Measurements from ENCODE around the gene PAX8. TPM values are rescaled to one million over a fixed set of nuclear protein-coding genes. Genes with fewer than 3 reads are reported as not detected.

Gene PAX8
- total and polyA plus RNA-seq, 10 of the 15 experiments (the other 5 are each of a cell fraction or from before 2014, with no cell fraction given) = 0.16 to 2.5 (median 0.97) TPM

GRCh38 chr2:113219889-113220641 lies 58.7 kb downstream of the PAX8 start:
- Histone ChIP-seq H3K36me3 (ENCODE audit: control insufficient read depth in 2 of 2, insufficient read depth in 2 of 2, low read length in 1 of 2) (no peaks in the 10 kb centered on the region), H3K9me3 (replicated peaks; ENCODE audit: control insufficient read depth, insufficient read depth, low read length) (no peaks in the 10 kb centered on the region), H4K20me1 (ENCODE audit: control insufficient read depth, insufficient read depth) (no peaks in the 10 kb centered on the region), H3K79me2 (ENCODE audit: control insufficient read depth, insufficient read depth, low read length) (no peaks in the 10 kb centered on the region), H3K9ac (ENCODE audit: control insufficient read depth, insufficient read depth, low read length) (no peak overlapping the region), H3K27me3 (replicated peaks in 1 of 2; ENCODE audit: control insufficient read depth in 2 of 2, insufficient read depth in 2 of 2, low read length in 1 of 2) (no peaks in the 10 kb centered on the region; a peak in 1 of 4 replicates), H3K4me1 (ENCODE audit: control insufficient read depth, insufficient read depth, low read length) (peaks cover 5% of the 10 kb centered on the region; the same call in 1 of the 2 replicates), H3K4me3 (no peak overlapping the region), H3K4me2 (ENCODE audit: control insufficient read depth, insufficient read depth) (no peak overlapping the region), H2AFZ (ENCODE audit: control insufficient read depth, low read depth, low read length) (no peak overlapping the region), H3K27ac (ENCODE audit: control insufficient read depth, insufficient read depth) (no peak overlapping the region)
- BruUV-seq (replicated peaks) = no TSS peak
- TF ChIP-seq IKZF1 (conservative IDR thresholded peaks at IDR 0.05) = no peak
- TF ChIP-seq ZNF217 (IDR thresholded peaks at IDR 0.05) = no peak
- no peak for TF ChIP-seq ATF7 (IDR thresholded peaks at IDR 0.05; ENCODE audit: low read depth)
- no peak for TF ChIP-seq MTA2 (IDR thresholded peaks at IDR 0.05; ENCODE audit: low read depth)
- no peak for TF ChIP-seq MAX (IDR thresholded peaks at IDR 0.05; ENCODE audit: low read depth, low read length)
- DNase-seq (ENCODE audit: low read depth, low spot score) (no peak), FAIRE-seq (no peak), ATAC-seq (peak; percentile 31; the same call in 1 of the 3 replicates)
- ChIA-PET RAD21 (ENCODE audit: unreplicated experiment) (no interaction called here), POLR2A (no interaction called here), CTCF (interaction anchor here (1.0 to 2.5 kb wide), 5 partner anchors 14 to 140 kb away, joined by 3 to 8 read pairs (median 3); no protein-coding TSS in a partner anchor), SMC1A (ENCODE audit: uncharacterized antibody, unreplicated experiment) (interaction anchor here (0.8 kb wide), 1 partner anchor 16 kb away, joined by 3 read pairs; no protein-coding TSS in a partner anchor)
- 22% methylated on average over 6 of the region's 6 CpGs for WGBS (ENCODE audit: insufficient coverage, insufficient replicate concordance, low lambda C conversion rate, missing lambda C conversion rate)
- in situ Hi-C loops (cut with MboI) (no loop called here), intact Hi-C loops (cut with micrococcal nuclease; ENCODE audit: unreplicated experiment) (no loop called here)

- POLR2A ChIA-PET = no interaction called here
- no peak for FAIRE-seq
- no peak for DNase-seq (ENCODE audit: low read depth, low spot score)
- CTCF ChIA-PET = interaction anchor here (1.0 to 1.2 kb wide), 3 partner anchors 14 to 140 kb away, joined by 3 read pairs; no protein-coding TSS in a partner anchor
- no peak overlapping the region for H3K9ac ChIP-seq (ENCODE audit: control insufficient read depth, insufficient read depth, low read length)
- no peaks in the 10 kb centered on the region for H4K20me1 ChIP-seq (ENCODE audit: control insufficient read depth, insufficient read depth)
- no peaks in the 10 kb centered on the region; a peak in 1 of 4 replicates for H3K27me3 ChIP-seq (replicated peaks in 1 of 2; ENCODE audit: control insufficient read depth in 2 of 2, insufficient read depth in 2 of 2, low read length in 1 of 2)
- no peak overlapping the region for H3K4me2 ChIP-seq (ENCODE audit: control insufficient read depth, insufficient read depth)
- BruUV-seq (replicated peaks) = no TSS peak
- no peaks in the 10 kb centered on the region for H3K36me3 ChIP-seq (ENCODE audit: control insufficient read depth in 2 of 2, insufficient read depth in 2 of 2, low read length in 1 of 2)
- H2AFZ ChIP-seq (ENCODE audit: control insufficient read depth, low read depth, low read length) = no peak overlapping the region
- 58% methylated on average over 5 of the region's 5 CpGs for WGBS (ENCODE audit: insufficient coverage, insufficient replicate concordance, low lambda C conversion rate, missing lambda C conversion rate)
- H3K79me2 ChIP-seq (ENCODE audit: control insufficient read depth, insufficient read depth, low read length) = no peaks in the 10 kb centered on the region
- SMC1A ChIA-PET (ENCODE audit: uncharacterized antibody, unreplicated experiment) = no interaction called here
- no peak overlapping the region for H3K4me3 ChIP-seq
- no peak for ATAC-seq
- in situ Hi-C loops (cut with MboI) = no loop called here
- RAD21 ChIA-PET (ENCODE audit: unreplicated experiment) = no interaction called here
- H3K27ac ChIP-seq (ENCODE audit: control insufficient read depth, insufficient read depth) = no peak overlapping the region
- H3K4me1 ChIP-seq (ENCODE audit: control insufficient read depth, insufficient read depth, low read length) = peaks cover 5% of the 10 kb centered on the region; the same call in 1 of the 2 replicates
- intact Hi-C loops (cut with micrococcal nuclease; ENCODE audit: unreplicated experiment) = no loop called here
- H3K9me3 ChIP-seq (replicated peaks; ENCODE audit: control insufficient read depth, insufficient read depth, low read length) = no peaks in the 10 kb centered on the region
- TF ChIP-seq CBX5 (IDR thresholded peaks at IDR 0.05; ENCODE audit: low read depth) (no peak), KLF5 (IDR thresholded peaks at IDR 0.05; ENCODE audit: partially characterized antibody) (no peak), TCF12 (IDR thresholded peaks at IDR 0.05; ENCODE audit: low read depth, low read length) (no peak), ZNF207 (IDR thresholded peaks at IDR 0.05; ENCODE audit: borderline replicate concordance) (no peak), ZBTB4 (CRISPR knock-in tag; IDR thresholded peaks at IDR 0.05) (no peak), HCFC1 (IDR thresholded peaks at IDR 0.05; ENCODE audit: low read length) (no peak), TAF1 (IDR thresholded peaks at IDR 0.05; ENCODE audit: borderline replicate concordance, low read depth, low read length) (no peak), BCL3 (IDR thresholded peaks at IDR 0.05; ENCODE audit: borderline replicate concordance, insufficient read depth, low read depth, low read length, poor library complexity, severe bottlenecking) (no peak)
Observed at GRCh38 chr2:113219525-113219888, 59.2 kb downstream of the PAX8 start.

Measured in GM12878 (cell line).